PC-3 (cell line): Measurements from ENCODE around the gene CLDN22.

Source experiments
- EZH2 ChIP-seq: fragments of 300-600 bp; sonication (generic); IDR thresholded peaks from one replicate; pipeline ENCODE4 v1.6.1; 2017; ENCODE audit warnings: antibody characterized with exemption, mild to moderate bottlenecking, low read length; ENCODE audit not compliant: unreplicated experiment
- TF ChIP-seq, protein P1 (sequence below): fragments of 300-600 bp; sonication (generic); conservative IDR thresholded peaks from 2 replicates; pipeline ENCODE4 v1.5.1; 2017; ENCODE audit warnings: antibody characterized with exemption, low read depth, mild to moderate bottlenecking, low read length

DNA sequence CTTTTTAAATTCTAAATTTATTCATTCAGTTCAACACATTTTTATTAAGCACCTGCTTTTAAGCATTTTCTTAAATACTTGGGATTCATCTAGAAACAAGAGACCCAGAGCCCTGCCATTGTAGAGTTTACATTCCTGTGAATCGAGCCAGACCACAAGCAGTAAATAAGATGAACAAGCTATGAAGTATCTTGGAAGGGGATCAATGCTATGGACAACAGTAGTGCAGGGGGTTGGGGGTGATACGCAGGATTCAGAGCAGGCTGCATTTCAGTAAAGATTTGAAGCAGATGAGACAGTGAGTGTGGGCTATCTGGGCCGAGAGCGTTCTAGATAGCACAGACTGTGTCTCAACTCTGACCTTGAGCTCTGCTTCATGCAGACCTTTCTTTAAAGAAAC, 35.1 kb downstream of the CLDN22 start:
- TF ChIP-seq EZH2: no peak
- TF ChIP-seq, protein P1, sequence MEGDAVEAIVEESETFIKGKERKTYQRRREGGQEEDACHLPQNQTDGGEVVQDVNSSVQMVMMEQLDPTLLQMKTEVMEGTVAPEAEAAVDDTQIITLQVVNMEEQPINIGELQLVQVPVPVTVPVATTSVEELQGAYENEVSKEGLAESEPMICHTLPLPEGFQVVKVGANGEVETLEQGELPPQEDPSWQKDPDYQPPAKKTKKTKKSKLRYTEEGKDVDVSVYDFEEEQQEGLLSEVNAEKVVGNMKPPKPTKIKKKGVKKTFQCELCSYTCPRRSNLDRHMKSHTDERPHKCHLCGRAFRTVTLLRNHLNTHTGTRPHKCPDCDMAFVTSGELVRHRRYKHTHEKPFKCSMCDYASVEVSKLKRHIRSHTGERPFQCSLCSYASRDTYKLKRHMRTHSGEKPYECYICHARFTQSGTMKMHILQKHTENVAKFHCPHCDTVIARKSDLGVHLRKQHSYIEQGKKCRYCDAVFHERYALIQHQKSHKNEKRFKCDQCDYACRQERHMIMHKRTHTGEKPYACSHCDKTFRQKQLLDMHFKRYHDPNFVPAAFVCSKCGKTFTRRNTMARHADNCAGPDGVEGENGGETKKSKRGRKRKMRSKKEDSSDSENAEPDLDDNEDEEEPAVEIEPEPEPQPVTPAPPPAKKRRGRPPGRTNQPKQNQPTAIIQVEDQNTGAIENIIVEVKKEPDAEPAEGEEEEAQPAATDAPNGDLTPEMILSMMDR: no peak
